ENCODE measurements around the gene FAM25A.
"Not testable (repeated sequence)": the region's sequence is repeated elsewhere in the genome, so short reads cannot be mapped to it uniquely, and the experiment has no call there.

The FAM25A gene

DNA sequence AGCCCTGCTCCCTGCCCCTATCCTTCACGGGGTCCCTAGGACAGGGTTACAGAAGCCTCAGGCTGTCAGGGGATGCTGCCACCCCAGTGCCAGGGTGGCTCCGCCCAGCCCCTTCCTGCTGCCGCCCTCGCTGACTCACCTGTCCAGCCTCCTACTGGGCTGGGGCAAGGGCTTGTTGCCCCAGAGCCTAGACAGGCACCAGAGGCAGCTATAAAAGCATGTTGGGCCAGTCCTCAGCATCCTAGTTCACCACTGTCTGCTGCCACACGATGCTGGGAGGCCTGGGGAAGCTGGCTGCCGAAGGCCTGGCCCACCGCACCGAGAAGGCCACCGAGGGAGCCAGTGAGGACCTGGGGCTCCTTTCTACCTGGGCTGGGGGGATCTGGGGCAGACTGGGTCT lies at the start of gene FAM25A:
Gene FAM25A, plus strand, starts transcription at position 239 of the 400 bp plus-strand sequence. Its CDS starts 31 bp downstream, at position 270.
- not testable (repeated sequence) for FAIRE-seq

DNA sequence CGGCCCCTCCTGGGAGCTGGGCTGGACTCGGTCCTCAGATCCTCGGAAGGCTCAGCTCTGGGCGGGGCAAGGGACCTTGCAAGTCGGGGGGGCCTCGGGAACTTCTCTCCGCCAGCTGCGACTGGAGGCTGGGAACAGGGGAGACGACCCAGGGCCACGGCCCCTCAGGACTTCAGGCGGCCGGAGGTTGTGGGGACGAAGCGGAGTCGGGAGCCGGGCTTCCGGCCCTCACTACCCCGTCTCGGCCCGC lies 49.2 kb upstream of the FAM25A start:
- no peak for FAIRE-seq

DNA sequence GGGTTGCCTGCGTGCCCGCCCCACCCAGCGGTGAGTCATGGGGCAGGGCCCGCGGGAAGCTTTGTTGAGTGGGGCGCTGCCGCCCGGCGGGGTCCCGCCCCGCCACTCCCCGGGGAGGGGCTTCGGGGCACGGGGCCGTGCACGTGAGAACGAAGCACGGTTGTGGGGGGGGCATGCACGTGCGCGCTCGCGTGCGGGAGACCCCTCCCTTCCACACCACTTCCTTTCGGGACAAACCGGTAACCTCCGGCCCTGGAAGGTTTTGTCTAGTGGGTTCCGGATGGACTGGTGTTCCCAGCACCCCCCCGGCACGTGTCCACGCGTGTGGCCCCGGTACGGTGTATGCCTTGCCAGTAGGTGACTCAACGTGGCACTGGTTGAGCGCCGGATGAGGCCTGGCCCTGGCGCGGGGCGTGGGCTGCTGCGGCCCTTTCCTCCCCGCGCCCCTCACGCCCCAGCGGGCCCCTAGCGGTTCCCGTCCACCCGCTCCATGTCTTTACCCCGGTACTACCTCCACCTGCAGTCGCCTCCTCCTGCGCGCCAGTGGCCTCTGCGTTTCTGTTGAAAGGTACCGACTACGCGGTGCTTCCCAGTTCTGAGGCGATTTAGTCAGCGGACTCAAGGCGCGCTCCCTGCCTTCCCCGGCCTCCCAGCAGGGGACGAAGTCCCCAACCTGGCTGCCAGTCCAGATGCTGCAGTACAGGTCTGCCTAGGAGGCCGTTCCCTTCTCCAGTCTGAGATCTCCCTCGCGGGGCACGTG lies 48.7 kb upstream of the FAM25A start:
- no peak for FAIRE-seq

GRCh38 chr10:86972613-86973380 lies 47.3 kb upstream of the FAM25A start:
- FAIRE-seq: no peak

DNA sequence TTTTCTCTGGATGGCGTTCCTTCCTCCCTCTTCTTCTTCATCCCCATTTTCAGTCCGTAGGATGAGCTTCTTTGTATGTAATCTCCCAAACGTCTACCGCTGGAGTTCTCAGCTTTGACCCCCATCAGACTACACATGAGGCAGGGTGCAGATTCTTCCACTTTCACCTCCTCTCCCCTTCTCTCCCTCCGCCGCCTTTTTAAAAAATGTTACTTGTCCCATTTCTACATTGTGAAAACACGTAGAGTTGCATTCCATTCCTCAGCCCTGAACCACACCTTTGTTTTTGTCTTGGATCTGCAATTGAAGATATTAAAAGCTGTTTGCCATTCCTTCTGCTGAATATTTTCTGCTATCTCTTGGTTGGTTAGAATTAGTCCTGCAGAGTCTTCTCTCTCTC lies 45.6 kb upstream of the FAM25A start:
- FAIRE-seq: no peak

- FAIRE-seq: no peak
Observed at GRCh38 chr10:86976362-86977056, 43.6 kb upstream of the FAM25A start.

GRCh38 chr10:86978457-86978856 lies 41.6 kb upstream of the FAM25A start:
- FAIRE-seq: not testable (repeated sequence)

- FAIRE-seq: no peak
Observed at GRCh38 chr10:86979296-86979818, 40.7 kb upstream of the FAM25A start.

- no peak for FAIRE-seq
Observed at GRCh38 chr10:86979977-86980448, 40.1 kb upstream of the FAM25A start.

DNA sequence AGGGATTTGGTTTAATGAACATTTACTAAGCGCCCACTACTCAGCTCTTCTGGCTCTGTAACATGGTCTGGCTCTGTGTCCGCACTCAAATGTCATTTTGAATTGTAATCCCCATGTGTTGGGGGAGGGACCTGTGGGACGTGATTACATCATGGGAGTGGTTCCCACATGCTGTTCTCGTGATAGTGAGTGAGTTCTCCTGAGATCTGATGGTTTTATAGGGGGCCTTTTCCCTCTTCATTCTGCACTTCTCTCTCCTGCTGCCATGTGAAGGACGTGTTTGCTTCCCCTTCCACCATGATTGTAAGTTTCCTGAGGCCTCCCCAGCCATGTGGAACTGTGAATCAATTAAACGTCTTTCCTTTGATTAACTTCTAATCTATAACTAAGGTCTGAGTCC lies 39.1 kb upstream of the FAM25A start:
- FAIRE-seq: not testable (repeated sequence)

- FAIRE-seq: no peak
Observed at GRCh38 chr10:86981716-86982115, 38.4 kb upstream of the FAM25A start.

DNA sequence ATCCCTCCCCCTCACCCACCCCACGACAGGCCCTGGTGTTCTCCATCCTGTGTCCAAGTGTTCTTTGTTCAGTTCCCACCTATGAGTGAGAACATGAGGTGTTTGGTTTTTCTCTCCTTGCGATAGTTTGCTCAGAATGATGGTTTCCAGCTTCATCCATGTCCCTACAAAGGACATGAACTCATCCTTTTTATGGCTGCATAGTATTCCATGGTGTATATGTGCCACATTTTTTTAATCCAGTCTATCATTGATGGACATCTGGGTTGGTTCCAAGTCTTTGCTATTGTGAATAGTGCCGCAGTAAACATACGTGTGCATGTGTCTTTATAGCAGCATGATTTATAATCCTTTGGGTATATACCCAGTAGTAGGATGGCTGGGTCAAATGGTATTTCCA lies 35.6 kb upstream of the FAM25A start:
- FAIRE-seq: not testable (repeated sequence)

- FAIRE-seq: no peak
Observed at GRCh38 chr10:86988520-86988919, 31.6 kb upstream of the FAM25A start.

GRCh38 chr10:86991362-86991761 lies 28.7 kb upstream of the FAM25A start:
- FAIRE-seq: peak; percentile 96

DNA sequence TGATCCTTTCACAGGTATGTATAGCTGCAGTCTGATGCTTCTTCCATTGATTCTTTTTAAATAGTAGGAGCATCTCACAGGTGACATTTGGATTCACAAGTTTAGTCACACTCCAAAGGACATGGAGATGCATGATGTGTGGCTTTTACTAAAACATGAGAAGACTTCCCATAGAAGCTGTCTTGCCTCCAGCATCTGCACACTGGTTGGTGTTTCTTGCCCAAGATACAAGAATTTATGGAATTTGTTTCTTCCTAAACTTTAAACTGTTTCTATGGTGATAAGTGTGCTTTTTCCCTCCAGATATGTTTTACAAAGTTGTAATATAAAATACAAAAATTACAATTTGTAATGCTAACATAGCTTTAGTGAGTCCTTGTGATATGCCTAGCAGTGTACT lies 27.6 kb upstream of the FAM25A start:
- FAIRE-seq: no peak

- FAIRE-seq: no peak
Observed at GRCh38 chr10:86992929-86993328, 27.2 kb upstream of the FAM25A start.

DNA sequence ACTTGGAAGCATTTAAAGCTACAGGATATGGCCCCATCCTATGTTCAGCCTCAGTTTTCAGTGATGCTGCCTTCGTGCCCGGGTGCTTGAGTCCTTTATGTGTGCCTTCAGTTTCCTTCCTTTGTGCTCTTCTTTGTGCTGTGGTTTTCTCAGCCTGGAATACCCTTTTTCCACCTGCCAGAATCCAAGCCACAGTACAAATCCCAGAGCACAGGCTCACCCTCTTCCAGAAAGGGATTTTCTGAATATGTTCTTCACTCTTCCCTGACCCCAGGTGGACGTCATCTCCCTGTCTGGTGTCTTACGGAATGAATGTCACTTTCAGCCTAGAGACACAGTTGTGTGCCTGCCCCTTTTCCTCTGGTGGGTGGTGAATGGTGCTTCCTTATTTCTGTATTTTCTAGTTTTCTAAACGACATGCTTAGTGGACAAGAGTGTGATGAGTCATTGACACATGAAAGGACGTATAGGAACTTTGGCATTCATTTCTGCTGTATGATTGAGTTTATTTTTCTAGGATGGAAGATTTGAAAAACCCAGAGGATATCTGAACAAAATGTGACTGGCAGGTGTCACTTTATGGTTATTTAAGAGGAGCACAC lies 20.2 kb upstream of the FAM25A start:
- not testable (repeated sequence) for FAIRE-seq

GRCh38 chr10:87000491-87000890 lies 19.6 kb upstream of the FAM25A start:
- no peak for FAIRE-seq

GRCh38 chr10:87007124-87007523 lies 13.0 kb upstream of the FAM25A start:
- not testable (repeated sequence) for FAIRE-seq

DNA sequence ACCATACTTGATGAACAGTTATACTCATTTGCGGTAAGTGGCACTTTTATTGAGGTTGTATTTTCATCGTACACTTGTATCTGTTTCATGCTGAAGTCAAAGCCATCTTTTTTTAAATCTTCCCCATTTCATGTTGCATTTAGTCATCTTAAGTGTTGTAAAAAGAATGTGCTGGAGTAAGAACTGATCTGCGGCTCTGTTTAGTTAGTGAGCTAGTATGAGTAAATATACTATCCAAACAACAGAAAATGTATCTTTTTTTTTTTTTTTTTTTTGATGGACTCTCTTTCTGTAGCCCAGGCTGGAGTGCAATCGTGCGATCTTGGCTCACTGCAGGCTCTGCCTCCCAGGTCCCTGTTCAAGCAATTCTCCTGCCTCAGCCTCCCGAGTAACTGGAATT lies 12.4 kb upstream of the FAM25A start:
- not testable (repeated sequence) for FAIRE-seq

- FAIRE-seq: not testable (repeated sequence)
Observed at GRCh38 chr10:87008303-87008702, 11.8 kb upstream of the FAM25A start.

- FAIRE-seq: not testable (repeated sequence)
Observed at GRCh38 chr10:87009134-87009696, 10.9 kb upstream of the FAM25A start.

GRCh38 chr10:87013528-87013927 lies 6.6 kb upstream of the FAM25A start:
- FAIRE-seq: not testable (repeated sequence)

Measured in G401.6 (cell line).